Measurements from ENCODE around the gene GSS.

GSS gene

GRCh38 chr20:34955231-34956040 is at the start of gene GSS, which contains the start of gene MYH7B:
Gene GSS, minus strand, starts transcription at chr20:34955806. Its CDS starts 3,954 bp downstream, at chr20:34951852.
Gene MYH7B, plus strand, starts transcription at chr20:34955868. Its CDS starts 22,138 bp downstream, at chr20:34978006.
- DNase-seq (ENCODE audit: low read depth in 1 of 2, low spot score in 1 of 2), result peak; percentile 94 to 98

- DNase-seq (ENCODE audit: low read depth in 1 of 2, low spot score in 1 of 2), result no peak
Measured at GRCh38 chr20:35004749-35005462, 49.3 kb upstream of the GSS start.

GRCh38 chr20:35004051-35004725 is 48.6 kb upstream of the GSS start:
- DNase-seq (ENCODE audit: low read depth in 1 of 2, low spot score in 1 of 2), result no peak

GRCh38 chr20:35003211-35004031 is 47.8 kb upstream of the GSS start:
- DNase-seq (ENCODE audit: low read depth in 1 of 2, low spot score in 1 of 2), result no peak

- no peak for DNase-seq (ENCODE audit: low read depth in 1 of 2, low spot score in 1 of 2)
Measured at GRCh38 chr20:35002426-35003210, 47.0 kb upstream of the GSS start.

DNA sequence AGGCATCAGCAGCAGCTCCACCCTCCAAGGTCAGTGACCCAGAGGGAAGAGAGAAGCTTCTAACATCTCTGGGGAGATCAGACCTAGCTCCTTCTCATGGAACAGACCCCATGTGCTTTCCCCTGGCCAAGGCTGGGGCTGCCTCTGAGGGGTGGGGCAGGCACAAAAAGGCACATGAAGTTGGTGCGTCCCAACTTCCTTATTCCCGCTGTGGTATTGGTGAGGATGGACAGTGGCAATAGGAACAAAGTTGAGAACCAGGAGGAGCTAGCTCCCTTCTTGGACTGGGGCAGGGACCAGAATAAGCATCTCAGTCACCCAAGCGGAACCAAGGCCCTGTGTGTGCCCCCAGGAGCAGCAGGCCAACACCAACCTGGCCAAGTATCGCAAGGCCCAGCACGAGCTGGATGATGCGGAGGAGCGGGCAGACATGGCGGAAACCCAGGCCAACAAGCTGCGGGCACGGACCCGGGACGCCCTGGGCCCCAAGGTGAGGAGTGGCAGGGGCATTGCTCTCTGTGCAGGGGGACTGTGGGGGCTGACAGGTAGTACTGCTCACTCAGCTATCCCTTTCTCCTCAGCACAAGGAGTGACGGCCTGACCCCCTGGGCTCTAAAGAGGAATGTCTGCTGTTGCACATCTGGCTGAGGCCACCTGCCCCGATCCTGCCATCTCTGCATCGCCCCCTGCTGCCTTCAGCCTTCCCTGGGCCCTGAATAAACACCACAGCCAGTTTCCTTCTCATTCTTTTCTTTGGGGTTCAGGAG is 46.2 kb upstream of the GSS start:
- DNase-seq (ENCODE audit: low read depth in 1 of 2, low spot score in 1 of 2), result no peak

DNA sequence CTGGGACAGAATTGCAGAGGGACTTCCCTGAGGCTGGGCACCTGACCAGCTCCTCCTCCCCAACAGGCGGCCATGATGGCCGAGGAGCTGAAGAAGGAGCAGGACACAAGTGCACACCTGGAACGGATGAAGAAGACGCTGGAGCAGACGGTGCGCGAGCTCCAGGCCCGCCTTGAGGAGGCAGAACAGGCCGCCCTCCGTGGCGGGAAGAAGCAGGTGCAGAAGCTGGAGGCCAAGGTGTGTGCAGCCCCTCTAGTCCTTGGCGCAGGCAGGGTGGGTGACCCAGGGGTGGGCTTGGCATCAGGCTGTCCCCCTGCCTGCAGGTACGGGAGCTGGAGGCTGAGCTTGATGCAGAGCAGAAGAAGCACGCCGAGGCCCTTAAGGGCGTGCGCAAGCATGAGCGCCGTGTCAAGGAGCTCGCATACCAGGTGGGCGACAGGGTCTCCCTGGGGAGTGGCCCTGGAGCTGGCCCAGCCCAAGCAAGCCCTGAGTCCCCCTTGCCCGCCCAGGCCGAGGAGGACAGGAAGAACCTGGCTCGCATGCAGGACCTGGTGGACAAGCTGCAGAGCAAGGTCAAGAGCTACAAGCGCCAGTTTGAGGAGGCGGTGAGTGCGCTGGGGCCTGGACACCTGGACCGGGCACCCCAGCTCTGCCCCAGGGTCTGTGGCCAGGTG is 45.5 kb upstream of the GSS start:
- DNase-seq (ENCODE audit: low read depth in 1 of 2, low spot score in 1 of 2), result no peak

DNA sequence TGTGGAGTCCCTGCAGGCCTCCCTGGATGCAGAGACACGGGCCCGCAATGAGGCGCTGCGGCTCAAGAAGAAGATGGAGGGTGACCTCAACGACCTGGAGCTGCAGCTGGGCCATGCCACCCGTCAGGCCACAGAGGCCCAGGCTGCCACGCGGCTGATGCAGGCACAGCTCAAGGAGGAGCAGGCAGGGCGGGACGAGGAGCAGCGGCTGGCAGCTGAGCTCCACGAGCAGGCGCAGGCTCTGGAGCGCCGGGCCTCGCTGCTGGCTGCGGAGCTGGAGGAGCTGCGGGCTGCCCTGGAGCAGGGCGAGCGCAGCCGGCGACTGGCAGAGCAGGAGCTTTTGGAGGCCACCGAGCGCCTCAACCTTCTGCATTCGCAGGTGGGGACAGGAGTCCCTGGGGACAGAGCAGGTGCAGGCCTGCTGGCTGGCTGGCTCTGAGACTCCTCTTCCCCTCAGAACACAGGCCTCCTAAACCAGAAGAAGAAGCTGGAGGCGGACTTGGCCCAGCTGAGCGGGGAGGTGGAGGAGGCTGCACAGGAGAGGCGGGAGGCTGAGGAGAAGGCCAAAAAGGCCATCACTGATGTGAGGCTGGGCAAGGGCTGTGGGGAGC is 44.8 kb upstream of the GSS start:
- DNase-seq (ENCODE audit: low read depth in 1 of 2, low spot score in 1 of 2), result no peak

- no peak for DNase-seq (ENCODE audit: low read depth in 1 of 2, low spot score in 1 of 2)
Measured at GRCh38 chr20:34999782-35000181, 44.2 kb upstream of the GSS start.

DNA sequence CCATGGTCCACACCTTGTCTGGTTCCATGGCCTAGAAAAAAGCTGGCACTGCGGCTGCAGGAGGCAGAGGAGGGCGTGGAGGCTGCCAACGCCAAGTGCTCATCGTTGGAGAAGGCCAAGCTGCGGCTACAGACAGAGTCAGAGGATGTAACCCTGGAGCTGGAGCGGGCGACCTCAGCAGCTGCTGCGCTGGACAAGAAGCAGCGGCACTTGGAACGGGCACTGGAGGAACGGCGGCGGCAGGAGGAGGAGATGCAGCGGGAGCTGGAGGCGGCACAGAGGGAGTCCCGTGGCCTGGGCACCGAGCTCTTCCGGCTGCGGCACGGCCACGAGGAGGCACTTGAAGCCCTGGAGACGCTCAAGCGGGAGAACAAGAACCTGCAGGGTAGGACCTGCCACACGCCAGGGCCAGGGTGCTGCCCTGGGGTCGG is 43.4 kb upstream of the GSS start:
- no peak for DNase-seq (ENCODE audit: low read depth in 1 of 2, low spot score in 1 of 2)

DNA sequence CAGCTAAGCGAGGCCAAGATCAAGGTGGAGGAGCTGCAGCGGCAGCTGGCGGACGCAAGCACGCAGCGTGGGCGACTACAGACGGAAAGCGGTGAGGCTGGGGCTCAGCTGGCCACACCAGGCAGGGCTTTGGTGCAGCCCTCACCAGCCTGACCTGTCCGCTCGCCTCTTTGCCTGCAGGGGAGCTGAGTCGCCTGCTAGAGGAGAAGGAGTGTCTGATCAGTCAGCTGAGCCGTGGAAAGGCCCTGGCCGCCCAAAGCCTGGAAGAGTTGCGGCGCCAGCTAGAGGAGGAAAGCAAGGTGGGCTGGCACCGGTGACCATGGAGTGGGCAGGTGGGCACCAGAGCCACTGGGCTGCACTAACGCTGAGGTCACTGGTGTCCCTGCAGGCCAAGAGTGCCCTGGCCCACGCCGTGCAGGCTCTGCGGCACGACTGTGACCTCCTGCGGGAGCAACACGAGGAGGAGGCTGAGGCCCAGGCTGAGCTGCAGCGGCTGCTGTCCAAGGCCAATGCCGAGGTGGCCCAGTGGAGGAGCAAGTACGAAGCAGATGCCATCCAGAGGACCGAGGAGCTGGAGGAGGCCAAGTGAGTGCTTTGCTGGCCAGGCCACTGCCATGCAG is 42.8 kb upstream of the GSS start:
- DNase-seq (ENCODE audit: low read depth in 1 of 2, low spot score in 1 of 2), result no peak

- DNase-seq (ENCODE audit: low read depth in 1 of 2, low spot score in 1 of 2), result no peak
Measured at GRCh38 chr20:34997774-34998173, 42.2 kb upstream of the GSS start.

- no peak for DNase-seq (ENCODE audit: low read depth in 1 of 2, low spot score in 1 of 2)
Measured at GRCh38 chr20:34997131-34997561, 41.5 kb upstream of the GSS start.

- DNase-seq (ENCODE audit: low read depth in 1 of 2, low spot score in 1 of 2), result no peak
Measured at GRCh38 chr20:34996243-34997028, 40.8 kb upstream of the GSS start.

- no peak for DNase-seq (ENCODE audit: low read depth in 1 of 2, low spot score in 1 of 2)
Measured at GRCh38 chr20:34995696-34996095, 40.1 kb upstream of the GSS start.

- no peak for DNase-seq (ENCODE audit: low read depth in 1 of 2, low spot score in 1 of 2)
Measured at GRCh38 chr20:34995192-34995591, 39.6 kb upstream of the GSS start.

- no peak for DNase-seq (ENCODE audit: low read depth in 1 of 2, low spot score in 1 of 2)
Measured at GRCh38 chr20:34994509-34995131, 39.0 kb upstream of the GSS start.

Measured in activated CD4-positive, alpha-beta T cell treated with anti-CD3 and anti-CD28 coated beads, Interleukin-2, amount 50 U/mL, for 24 hours (primary cell).